HG03066 (cell line): ENCODE data around the gene SRD5A1.
A peak's percentile ranks its signal among the peaks of the same experiment; 100 is the strongest.
"Not testable (repeated sequence)": the region's sequence is repeated elsewhere in the genome, so short reads cannot be mapped to it uniquely, and the experiment has no call there.

Source experiments
- ATAC-seq: cut with Tn5 transposase; IDR thresholded peaks from one replicate; pipeline ENCODE4 v1.9.1; 2021; ENCODE audit warnings: low read depth; ENCODE audit not compliant: unreplicated experiment

SRD5A1 gene

GRCh38 chr5:6638236-6638635, 5.0 kb downstream of the SRD5A1 start:
- ATAC-seq: no peak

GRCh38 chr5:6642655-6643054, 9.4 kb downstream of the SRD5A1 start:
- ATAC-seq: no peak

DNA sequence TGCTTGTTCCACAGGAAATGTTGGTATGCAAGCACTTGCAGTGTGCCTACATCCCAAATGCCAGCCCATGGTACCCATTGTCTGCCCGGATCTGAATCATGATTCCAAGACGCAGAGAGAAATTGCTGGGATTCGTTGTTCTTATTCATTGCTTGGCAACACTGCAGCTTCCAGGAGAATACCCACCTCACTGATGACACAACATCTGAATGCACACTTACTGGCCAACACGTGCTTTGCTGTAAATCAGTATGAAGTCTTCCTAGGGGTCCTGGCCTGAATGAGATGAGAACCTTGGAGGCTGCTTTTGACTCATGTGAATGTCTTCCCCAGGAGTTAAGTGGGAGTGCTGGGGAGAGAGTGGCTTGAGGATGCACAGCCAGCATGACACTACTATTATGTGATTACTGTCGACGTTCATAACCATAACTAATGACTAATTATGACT, 11.6 kb downstream of the SRD5A1 start:
- ATAC-seq: no peak

DNA sequence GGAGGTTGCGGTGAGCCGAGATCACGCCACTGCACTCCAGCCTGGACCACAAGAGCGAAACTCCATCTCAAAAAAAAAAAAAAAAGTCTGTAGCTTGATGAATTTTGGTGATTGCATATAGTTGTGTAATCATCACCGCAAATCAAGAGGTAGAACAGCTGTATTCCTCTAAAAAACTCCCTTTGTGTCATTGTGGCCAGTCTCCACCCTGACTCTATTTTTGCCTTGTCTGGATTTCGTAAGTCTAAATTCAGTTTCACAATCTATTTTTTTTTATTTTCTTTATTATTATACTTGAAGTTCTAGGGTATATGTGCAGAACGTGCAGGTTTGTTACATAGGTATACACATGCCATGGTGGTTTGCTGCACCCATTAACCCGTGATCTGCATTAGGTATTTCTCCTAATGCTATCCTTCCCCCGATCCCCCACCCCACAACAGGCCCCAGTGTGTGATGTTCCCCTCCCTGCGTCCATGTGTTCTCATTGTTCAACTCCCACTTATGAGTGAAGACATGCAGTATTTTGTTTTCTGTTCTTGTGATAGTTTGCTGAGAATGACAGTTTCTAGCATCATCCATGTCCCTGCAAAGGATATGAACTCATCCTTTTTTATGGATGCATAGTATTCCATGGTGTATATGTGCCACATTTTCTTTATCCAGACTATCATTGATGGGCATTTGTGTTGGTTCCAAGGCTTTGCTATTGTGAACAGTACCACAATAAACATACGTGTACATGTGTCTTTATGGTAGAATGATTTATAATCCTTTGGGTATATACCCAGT, 12.5 kb downstream of the SRD5A1 start:
- not testable (repeated sequence) for ATAC-seq

- ATAC-seq: no peak
Observed at GRCh38 chr5:6649186-6649585, 15.9 kb downstream of the SRD5A1 start.

DNA sequence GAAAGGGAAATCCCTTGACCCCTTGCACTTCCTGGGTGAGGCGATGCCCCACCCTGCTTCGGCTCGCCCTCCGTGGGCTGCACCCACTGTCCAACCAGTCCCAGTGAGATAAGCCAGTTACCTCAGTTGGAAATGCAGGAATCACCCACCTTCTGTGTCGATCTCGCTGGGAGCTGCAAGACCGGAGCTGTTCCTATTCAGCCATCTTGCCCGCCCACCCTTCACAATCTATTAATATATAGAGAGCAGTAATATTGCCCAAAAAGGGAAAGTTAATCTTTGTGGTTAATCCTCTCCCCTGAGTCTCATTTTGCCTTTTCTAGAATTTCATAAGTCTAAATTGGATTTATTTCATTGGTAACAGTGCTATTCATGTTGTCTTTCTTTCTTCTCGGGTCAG, 16.4 kb downstream of the SRD5A1 start:
- no peak for ATAC-seq

DNA sequence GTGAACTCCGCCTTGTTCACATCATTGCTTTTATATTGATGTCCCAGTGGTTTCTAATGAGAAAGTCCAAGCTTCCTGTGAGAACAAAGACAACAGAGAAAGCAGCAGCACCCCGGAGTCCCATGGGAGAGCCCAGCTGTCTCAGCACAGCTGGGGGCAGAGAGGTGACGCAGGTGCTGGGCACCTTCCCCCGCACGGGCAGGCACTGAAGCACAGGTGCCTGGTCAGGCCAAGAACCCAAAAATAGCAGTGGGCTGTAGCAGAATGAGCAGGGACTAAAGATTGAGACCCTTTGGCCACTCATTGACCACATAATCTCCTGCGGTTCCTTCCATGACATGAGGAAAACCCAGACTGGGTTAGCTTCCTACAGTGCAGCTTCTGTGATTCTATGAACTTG, 18.8 kb downstream of the SRD5A1 start:
- ATAC-seq: peak; percentile 84

DNA sequence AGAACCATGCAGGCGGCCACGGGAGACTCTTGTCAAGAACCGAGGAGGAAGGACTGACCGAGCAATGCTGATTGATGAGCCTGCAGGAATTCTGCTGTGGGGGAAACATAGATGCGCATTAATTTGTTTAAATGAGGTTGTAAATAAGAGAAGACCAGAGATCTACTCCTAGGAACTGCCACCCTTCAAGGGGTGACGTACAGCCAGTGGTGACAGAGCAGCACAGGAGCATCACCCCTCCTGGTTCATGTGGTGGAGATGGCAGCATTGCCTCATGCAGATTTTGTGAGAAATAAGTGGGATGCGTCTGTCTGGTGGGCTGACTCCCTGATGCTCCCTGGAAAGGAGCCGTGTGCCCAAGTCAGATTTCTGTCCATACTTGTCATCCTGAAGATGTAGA, 22.2 kb downstream of the SRD5A1 start:
- ATAC-seq: no peak

DNA sequence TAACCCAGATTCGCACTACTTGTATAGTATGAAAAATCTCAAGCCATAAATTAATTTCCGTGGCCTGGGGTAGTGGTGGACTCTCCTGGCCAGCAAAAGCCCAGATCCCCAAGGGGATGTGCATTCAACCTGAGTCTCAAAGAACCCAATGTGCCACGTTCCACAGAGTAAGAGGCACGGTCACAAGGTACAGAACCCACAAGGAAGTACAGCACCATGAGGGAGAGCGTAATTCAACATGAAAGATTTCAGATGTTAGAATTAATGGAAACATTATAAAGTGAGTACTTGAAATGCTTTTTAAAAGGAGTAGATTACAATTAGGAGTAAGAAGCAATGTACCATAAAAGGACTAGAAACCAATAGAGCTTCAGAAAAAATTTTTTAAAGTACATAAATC, 23.4 kb downstream of the SRD5A1 start:
- no peak for ATAC-seq

- ATAC-seq: peak; percentile 77
Observed at GRCh38 chr5:6659941-6660684, 26.9 kb downstream of the SRD5A1 start.

- ATAC-seq: peak; percentile 24
Observed at GRCh38 chr5:6660688-6661087, 27.4 kb downstream of the SRD5A1 start.

- no peak for ATAC-seq
Observed at GRCh38 chr5:6666762-6667161, 33.5 kb downstream of the SRD5A1 start.

- ATAC-seq: no peak
Observed at GRCh38 chr5:6667648-6668047, 34.4 kb downstream of the SRD5A1 start.

DNA sequence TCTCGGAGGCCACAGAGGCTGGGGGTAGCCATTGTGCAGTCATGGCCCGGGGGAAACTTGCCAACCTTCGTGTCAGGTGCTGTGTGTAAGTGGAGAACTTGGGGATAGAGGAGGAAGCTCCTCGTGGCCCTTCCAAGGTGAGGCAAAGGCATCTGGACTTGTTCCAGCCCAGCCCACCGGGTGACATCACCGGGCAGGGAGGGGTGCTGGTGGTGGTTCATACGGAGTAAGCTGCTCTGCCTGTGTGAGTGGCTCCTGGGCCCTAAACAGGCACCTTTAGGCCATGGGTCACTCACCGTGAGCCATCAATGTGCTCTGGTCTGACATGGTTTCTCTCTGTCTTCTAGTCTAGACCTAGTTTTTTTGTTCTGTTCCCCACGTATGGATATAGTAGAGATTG, 35.5 kb downstream of the SRD5A1 start:
- ATAC-seq: not testable (repeated sequence)

DNA sequence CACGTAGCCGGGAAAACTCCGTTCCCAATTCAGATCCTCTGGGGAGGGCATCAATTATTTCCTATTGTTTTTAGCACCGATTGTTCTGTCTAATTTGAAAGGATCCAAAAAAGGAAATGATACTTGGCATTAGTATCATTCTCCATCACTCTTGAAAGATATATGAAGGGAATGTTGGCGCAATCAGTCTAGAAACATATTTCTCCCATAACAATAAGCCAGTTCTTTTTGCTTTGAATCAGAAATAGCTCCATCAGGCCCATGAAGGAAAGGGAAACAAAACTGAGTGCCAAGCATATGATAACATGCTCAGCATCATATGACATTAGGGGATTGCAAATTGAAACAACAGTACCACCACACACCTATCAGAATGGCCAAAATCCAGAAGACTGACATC, 39.8 kb downstream of the SRD5A1 start:
- ATAC-seq: no peak

DNA sequence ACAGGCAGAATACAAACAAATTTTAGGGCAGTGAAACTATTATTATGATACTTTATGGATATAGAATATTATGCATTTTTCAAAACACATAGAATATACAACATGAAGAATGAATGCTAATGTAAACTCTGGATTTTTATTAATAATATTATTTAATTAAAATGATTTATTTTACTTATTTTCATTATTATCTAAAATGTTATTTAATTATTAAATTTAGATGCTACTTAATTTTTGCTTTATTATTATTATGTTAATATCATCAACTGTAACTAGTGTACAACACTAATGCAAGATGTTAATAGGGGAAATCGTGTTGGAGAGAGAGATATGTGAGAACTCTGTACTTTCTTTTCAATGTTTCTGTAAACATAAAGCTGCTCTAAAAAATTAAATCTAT, 40.7 kb downstream of the SRD5A1 start:
- ATAC-seq: no peak

DNA sequence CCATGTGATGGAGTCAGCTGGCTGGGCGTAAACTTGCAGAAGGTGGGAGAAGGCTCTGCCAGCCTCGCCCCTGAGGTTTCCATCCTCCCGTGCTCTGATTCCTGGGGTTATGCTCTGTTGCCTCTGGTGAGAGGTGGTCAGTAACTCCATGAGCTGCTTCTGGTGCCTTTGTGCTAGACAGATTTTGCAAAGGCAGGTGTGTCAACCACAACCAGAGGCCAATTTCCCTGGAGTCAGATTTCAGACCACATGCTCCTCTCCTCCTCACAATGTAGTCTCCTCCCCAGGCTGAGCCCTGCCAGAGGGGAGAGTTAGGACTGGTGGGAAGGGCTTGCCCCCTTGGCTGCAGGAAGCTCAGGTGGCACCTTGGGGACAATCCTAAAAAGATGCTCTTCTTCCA, 41.2 kb downstream of the SRD5A1 start:
- no peak for ATAC-seq

- no peak for ATAC-seq
Observed at GRCh38 chr5:6674886-6675285, 41.6 kb downstream of the SRD5A1 start.

- ATAC-seq: no peak
Observed at GRCh38 chr5:6675784-6676491, 42.7 kb downstream of the SRD5A1 start.

DNA sequence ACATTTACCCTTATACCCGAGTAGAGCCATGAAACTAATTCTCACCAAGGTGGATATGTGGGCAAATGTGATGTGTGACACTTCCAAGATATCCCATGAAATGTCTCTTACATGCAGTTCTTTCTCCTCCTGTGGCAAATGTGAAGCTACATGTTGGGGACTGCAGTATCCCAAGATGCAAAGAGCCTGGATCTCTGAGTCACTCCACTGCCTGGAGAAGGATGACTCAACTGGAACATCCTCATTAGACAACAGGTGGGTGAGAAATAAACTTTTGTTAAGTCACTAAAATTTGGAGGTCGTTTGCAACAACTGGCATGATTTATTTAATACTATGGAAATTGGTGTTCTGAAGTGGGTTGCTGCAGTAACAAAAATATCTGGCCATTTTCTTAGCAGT, 43.5 kb downstream of the SRD5A1 start:
- ATAC-seq: no peak

DNA sequence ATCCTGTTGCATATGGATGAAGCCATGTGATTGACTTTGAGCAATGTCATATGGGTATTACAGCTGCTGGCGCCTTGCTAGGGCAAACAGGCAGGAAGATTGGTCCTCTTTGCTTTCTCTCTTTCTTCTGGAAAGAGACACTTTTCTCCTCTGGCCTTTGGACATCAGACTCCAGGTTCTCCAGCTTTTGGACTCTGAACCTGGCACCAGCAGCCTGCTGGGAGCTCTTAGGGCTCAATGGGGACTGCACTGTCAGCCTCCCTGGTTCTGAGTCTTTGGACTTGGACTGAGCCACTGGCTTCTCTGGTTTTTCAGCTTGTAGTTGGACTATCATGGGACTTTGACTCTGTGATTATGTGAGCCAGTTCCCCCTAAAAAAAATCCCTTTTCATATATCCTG, 45.1 kb downstream of the SRD5A1 start:
- ATAC-seq: no peak
